COLO668 (cell line): ENCODE measurements around the gene PLPP7.
"Not testable (repeated sequence)": the region's sequence is repeated elsewhere in the genome, so short reads cannot be mapped to it uniquely, and the experiment has no call there.

Experiments
- DNase-seq: peaks from one replicate; lab custom pipeline; 2025; ENCODE audit not compliant: unreplicated experiment; lab: John Stamatoyannopoulos, UW

The PLPP7 gene

DNA sequence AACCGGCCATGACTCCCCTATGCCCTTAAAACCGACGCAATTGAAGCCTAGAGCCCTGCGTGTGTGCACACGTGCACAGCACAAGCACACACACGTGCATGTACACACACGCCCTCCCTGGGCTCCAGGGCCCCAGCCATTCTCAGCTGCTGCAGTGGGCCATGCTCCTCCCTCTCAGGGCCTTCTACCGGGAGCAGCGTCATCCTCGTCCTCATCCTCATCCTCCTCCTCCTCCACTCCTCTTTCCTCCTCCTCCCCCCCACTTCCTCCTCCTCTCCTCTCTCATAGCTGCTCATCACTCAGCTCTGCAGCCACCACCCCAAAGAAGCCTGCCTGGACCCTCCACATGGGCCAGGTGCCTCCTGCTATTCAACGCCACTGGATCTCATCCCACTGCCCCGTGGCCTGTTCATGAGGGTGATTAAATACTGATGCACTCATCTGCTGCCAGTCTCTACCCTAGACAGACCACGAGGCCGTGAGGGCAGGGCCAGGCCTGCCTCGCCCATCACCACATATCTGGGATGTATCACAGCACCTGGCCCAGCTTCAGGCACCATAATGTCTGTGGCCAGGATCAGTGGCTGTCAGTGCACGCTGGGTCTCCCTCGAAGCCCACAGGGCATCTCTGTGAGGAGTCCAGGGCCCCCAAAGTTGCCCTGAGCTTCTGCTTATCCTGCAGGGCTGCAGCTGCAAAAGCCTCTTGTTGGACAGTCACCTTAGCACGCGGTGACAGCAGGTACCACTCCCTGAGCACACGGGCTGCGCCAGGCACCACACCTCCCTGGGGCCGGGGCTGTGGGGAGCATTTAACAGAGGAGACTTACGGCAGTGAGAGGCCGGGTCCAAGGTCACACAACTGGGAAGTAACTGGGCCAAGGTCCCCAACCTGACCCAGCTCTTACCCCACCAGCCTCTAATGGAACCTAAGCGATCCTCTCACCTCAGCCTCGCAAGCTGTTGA, 23.0 kb upstream of the PLPP7 start:
- no peak for DNase-seq

DNA sequence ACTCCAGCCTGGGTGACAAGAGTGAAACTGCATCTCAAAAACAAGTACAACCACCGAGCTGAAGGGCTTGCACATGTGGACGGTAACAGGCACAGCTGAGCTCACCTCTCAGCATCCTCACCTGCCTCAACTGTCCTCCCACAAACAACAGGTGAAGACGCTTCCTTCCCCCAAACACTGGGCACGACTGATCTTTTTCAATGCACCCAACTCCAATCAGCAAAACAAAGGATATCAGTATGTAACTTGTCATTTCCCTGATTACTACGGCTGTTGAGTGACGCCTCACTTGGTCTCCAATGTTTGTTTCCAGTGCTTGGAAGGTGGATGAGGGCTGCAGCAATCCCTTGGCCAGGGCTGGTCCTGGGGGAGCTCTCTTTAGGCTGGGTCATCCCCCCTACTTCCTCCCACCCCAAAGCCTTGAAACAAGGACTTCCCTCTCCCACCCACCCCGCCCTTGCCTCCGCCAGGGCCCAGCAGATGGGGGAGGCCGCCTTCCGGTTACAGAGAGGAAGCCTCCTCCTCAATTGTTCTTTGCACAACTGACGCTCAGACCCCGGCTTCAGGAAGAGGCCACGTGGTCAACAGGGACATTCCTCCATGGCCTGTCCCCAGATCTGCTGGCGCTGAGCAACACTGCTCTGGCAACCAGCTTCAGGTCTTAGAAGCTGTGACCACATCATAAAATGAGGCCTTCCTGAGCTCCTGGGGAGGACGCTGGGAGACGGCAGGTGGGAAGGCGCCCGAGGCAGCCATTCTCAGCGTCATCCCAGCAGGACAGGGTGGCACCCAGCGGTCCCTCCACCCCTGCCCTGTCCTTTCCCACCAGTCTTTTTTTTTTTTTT, 19.1 kb upstream of the PLPP7 start:
- DNase-seq, result no peak

GRCh38 chr9:131271016-131271273, 18.6 kb upstream of the PLPP7 start:
- not testable (repeated sequence) for DNase-seq

DNA sequence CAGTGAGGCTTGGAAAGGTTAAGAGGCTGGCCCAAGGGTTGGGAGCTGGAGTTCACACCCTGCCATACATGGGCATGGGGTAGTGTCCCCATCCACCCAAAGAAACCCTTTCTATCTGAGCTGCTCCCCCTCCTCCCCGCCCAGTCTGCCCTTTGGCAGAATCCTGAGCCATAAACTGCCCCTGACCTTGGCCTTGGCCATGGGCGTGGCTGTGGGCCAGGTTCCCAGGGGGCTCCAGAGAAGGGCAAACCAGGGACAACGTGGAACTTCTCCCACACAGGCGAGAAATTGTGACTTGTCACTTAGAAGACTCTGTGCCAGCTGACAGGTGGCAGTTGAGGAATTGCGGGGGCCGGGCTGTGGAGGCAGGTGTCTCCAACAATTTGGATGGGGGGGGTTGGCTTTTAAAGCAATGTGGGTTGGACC, 18.0 kb upstream of the PLPP7 start:
- DNase-seq, result no peak

GRCh38 chr9:131272212-131272611, 17.3 kb upstream of the PLPP7 start:
- no peak for DNase-seq

DNA sequence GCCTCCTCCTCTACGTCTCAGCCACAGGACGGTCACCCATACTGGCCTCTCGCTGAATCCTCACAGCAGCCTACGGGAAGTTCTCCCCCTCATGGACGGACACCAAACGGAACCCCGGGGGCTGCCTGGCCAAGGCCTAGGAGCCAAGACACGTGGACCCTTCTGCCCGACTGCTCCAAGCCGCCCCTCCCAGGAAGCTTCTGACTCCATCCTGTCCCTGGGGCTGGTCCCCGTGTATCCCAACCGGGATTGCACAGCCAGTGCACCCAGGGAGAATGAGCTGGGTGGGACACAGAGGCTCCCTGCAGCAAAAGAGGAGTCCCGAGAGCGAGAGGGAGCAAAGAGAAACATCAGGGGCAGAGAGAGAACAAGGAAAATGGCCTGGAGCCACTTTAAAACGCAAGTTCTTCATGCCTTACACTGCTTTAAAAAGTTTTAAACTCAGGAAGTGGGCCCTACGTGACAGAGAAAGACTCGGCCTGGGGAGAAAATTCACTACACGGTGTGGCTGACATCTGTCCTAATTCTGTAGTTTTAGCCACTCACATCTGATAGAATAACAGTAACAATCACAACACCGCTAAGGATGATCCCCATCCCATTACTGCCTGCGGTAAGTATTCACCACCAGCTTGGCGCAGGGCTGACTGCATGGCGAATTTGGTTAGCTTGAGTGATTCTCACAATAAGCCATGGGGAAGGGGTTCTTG, 16.2 kb upstream of the PLPP7 start:
- DNase-seq, result no peak

DNA sequence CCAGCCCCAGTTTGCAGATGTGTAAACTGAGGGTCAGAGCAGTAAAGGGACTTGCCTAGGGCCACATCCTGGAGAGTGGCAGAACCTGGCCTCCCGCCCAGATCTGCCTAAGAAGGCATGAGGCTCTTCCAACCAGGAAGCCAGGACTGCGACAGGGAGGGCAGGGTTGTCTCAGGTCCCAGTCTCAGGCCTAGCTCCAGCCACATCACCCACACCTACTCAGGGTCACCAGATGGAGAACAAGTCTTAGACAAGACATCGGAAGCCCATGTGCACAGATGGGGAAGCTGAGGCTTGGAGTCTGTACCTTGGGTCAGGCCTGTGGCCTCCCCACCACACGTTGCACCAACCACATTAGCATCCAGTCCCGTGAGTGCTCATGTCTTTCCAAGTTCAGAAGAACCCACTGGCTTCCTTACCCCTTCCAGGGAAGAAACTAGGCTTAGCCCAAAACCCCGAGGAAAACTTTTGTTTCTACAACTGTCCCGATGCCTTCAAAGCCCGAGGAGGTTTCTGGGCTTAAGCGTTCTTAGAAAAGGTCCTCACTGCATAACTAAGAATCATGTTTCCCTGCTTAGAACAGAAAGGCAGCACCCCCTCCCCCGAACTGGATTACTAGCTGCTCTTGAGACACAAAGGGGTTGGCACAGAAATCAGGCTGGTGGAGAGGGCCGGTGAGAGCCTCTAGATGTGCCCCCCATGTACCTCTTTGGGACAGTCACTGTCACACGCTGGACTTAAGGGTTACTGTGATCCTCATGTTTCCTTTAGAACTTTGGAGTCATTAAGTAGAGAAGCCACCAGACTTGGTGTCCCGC, 15.5 kb upstream of the PLPP7 start:
- DNase-seq, result no peak

DNA sequence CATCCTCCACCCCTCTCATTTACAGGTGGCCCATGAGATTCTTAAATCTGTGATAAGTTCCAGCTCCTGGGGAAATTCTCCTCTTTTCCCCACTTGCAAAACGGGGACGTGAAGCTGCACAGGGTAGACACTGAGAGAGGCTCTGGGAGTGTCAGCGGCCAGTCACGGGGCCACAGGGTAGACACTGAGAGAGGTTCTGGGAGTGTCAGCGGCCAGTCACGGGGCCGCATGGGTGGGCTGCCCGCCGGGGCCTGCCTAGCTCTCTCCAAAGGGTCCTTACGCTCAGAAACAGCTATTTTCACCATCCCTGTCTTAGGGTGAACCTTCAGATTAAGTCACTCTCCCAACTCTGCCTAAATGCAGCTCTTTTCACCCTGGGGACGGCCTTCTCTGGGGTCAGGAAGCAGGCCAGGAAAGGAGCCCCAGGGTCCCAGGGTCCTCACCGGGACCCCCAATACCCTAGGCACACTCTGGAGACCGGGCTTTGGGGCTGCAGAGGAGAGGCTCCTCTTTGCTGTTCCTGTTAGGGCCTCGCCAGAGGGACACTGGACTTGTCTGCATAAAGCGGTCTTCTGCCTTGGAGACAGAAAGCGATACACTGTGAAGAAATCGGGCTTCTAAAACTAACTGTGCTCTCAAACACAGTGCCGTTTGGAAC, 14.7 kb upstream of the PLPP7 start:
- no peak for DNase-seq

GRCh38 chr9:131275332-131276093, 14.0 kb upstream of the PLPP7 start:
- DNase-seq, result no peak

- DNase-seq, result peak; percentile 20
These were observed 13.2 kb upstream of the PLPP7 start, which contains the start of gene FAM78A for GRCh38 chr9:131276094-131276888. FAM78A (minus strand) TSS chr9:131276510; CDS start chr9:131276179, 331 bp downstream.

DNA sequence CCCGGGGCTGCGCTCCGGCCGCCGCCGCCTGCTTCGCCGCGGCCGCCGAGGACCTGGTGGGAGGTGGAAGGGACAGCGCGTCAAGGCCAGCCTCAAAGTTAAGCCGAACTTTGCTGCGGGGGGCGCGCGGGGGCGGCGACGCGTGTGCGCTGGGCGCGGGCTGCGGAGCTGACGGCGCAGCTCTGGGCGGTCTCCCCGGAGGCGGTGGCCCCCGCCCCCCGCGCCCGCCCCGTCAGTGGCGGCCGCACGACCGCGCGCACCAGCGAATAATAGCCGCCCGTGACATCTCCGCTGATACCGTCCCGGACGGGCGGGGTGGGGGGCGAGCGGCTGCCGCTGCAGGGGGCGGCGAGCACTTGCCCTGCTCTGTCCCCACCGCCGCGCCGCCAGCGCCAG, 12.6 kb upstream of the PLPP7 start:
- no peak for DNase-seq

- DNase-seq, result no peak
These were observed 12.1 kb upstream of the PLPP7 start for GRCh38 chr9:131277287-131277909.

DNA sequence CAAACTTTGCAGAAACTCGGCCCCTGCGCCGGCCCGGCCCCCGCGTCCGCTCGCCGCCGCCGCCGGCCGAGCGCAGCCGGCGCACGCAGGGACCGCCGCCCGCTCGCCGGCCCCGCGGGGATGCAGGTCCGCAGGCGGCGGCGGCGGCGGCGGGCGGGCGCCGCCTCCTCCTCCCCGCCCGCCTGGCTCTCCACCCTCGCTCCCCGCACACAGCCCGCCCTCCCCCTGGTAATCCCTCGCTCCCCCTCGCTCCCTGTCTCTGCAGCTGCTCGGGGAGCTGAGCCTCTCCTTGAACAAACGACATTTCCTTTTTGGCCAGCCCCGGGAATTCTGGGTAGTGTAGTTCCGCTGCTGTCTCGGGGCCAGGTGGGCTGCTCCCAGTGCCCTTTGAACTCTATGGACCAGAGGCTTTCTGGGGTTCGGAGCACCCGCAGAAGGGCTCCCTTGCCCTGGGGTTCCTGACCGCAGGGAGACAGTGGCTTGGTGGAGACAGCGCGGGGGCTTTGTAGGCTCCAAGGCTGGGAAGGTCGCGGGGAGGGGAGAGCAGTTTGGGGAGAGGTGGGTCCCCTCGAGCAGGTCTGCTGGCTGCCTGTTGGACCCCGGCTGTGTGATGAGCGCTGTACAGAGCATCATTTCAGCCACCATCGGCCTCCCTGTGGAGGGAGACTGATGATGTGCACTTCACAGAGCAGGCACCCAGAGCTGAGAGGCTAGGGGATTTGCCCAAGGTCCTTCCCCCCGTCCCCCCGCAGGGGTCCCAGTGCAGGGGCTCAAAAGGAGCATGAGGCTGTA, 11.4 kb upstream of the PLPP7 start:
- peak; percentile 65 for DNase-seq

- DNase-seq, result peak; percentile 18
These were observed 10.8 kb upstream of the PLPP7 start for GRCh38 chr9:131278702-131279111.

DNA sequence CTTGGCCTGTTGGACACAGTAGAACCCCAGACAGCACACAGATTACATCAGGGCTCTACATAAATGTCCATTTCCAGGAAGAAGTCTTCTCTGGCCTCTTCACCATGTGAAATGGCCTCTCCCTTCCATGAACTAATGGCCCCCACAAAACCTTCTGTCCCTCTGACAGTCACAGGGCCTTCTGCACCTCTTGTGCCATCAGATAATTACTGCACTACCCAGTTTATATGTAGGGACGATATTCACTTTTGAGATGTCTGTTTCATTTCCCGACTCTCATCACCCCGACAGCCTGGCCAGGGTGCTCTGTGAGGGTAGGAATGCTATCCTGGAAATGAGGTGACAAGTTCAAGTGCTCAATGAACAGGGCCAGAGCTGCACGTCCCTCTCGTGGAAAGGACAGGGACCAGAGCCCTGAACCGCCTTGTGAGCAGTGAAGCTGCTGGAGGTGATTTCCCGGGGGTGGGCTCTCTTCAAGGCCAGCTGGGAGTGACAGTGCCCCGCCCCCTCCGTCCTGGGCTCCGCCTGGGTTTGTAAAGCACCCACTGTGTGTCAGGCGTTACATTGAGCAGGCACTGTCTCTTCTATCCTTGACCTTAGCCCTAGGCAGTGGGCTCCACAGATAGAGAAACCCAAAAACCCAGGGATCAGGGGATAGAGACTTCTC, 10.2 kb upstream of the PLPP7 start:
- DNase-seq, result no peak

DNA sequence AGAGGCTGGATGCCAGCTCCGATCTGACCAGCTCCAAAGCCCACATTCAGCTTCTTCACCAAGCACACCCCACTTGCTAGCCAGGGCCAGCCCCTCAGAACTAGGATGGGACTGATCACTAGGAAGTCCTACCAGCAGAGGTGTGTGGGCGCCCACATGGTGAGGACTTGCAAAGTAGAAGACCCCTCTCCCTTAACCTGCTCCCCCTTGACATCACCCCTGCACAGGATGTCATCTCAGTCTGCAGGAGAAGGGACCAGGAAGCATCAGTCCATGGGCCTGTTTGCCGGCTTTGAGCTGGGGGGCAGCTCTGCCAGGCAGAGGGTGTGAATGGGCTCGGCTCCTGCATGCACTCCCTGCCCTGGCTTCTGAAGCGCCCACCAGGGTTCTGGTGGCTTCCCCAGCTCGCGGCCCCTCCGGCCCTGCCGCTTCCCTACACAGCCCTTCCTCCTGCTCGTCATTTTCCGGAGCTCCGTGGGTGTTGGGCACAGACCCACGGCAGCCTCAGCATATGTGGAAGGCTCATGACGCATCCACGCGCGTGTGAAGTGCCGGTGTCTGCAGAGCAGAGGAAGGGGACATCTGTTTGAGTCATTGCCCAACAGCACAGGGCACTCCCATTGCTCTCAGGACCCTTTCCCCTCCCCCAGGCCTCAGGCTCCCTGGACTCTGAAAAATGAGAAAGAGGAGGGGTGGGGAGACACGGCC, 9.5 kb upstream of the PLPP7 start:
- no peak for DNase-seq
